Activated CD4-positive, alpha-beta T cell treated with anti-CD3 and anti-CD28 coated beads, Interleukin-2, amount 10 ng/mL, durations not matched to agents 24 days and 14 days (primary cell): ENCODE results near the gene TSPAN18. TPM values are rescaled to one million over a fixed set of nuclear protein-coding genes. Genes with fewer than 3 reads are reported as not detected.

ENCODE experiments used
- DNase-seq: peaks from one replicate; pipeline ENCODE4 v3.0.0; 2022
- H3K27ac Mint-ChIP-seq: one replicate; pipeline ENCODE4 v1.8.0; 2022; ENCODE audit warnings: mild to moderate bottlenecking, mixed read lengths
- H3K27me3 Mint-ChIP-seq: one replicate; pipeline ENCODE4 v1.8.0; 2022; ENCODE audit warnings: mixed read lengths
- H3K36me3 Mint-ChIP-seq: one replicate; pipeline ENCODE4 v1.8.0; 2022; ENCODE audit warnings: low read depth, mild to moderate bottlenecking, mixed read lengths
- H3K4me1 Mint-ChIP-seq: one replicate; pipeline ENCODE4 v1.8.0; 2021; ENCODE audit warnings: mixed read lengths
- H3K4me3 Mint-ChIP-seq: one replicate; pipeline ENCODE4 v1.8.0; 2022; ENCODE audit warnings: mild to moderate bottlenecking, moderate library complexity, mixed read lengths
- H3K9me3 Mint-ChIP-seq: one replicate; pipeline ENCODE4 v1.8.0; 2021; ENCODE audit warnings: mixed read lengths
- intact Hi-C: fragments of 100-400 bp; cut with micrococcal nuclease; formaldehyde crosslinking; loops from one replicate; pipeline ENCODE4 v1.15.1; 2023
- total RNA-seq: library from RNA; stranded (reverse); gene quantifications from 2 replicates; pipeline ENCODE4 v1.2.3, GENCODE V29; 2022

TSPAN18 gene
- total RNA-seq, 1 donor from 2014 or later, result 1.4 TPM

DNA sequence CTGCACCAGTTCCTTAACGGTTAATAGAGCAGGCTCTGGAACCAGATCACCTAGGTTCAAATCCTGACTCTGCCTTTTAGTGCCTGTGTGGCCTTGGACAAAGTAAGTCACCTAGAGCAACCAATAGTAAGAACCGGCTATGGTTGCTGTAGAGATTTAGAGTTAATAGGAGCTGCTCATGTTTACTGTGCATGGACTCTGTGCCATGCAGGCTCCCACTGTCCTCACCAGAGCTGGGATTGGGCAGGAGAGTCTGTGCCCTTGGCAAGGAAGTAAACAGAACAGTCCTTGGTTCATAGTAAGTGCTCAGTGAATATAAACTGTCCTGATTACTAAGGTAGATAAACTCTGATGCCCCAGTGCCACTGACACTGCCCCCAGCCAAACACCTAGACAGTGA, 225.3 kb downstream of the TSPAN18 start:
- Mint-ChIP-seq H3K36me3 (no peaks in the 10 kb centered on the region), H3K27ac (no peak overlapping the region), H3K4me1 (peaks cover 16% of the 10 kb centered on the region), H3K27me3 (peaks cover 26% of the 10 kb centered on the region), H3K9me3 (no peaks in the 10 kb centered on the region), H3K4me3 (no peak overlapping the region)
- no peak for DNase-seq
- intact Hi-C loops, result no loop called here

DNA sequence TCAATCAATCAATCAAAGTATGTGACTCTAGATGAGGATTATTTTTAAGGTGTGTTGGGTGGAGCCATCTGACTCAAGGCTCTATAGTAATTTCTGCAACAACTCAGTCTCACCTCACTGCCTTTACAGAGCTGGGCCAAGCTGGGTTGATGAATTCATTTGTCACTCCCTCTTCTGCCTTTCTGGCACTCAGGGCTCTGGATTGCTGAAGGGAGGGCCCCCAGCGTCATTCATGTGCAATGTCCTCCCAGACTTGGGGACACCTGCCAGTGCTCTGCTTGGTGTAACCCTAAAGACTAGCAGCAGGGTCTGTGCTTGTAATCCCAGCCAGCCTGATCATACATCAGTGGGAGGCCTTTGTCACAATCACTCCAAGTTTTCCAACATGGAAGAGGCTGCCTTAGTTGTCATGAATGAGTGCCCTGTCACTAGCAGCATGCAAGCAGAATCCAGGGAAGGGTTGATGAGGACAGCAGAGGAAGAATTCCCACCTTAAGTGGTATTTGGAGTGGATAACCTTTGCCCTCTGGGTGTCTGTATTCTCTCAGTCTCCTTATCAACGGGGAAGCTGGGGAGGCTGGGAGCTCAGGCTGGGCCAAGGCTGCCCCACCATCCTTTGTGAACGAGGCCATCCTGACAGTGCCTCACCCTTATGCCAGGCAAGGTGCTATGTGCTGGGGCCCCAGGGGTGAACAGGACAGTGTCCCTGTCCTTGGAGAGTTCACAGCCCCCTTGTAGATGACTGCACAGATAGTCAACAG, 225.9 kb downstream of the TSPAN18 start:
- no peak for DNase-seq
- intact Hi-C loops, result no loop called here
- Mint-ChIP-seq H3K4me3 (no peak overlapping the region), H3K9me3 (no peaks in the 10 kb centered on the region), H3K36me3 (no peaks in the 10 kb centered on the region), H3K27me3 (peaks cover 22% of the 10 kb centered on the region), H3K27ac (no peak overlapping the region), H3K4me1 (peaks cover 16% of the 10 kb centered on the region)

DNA sequence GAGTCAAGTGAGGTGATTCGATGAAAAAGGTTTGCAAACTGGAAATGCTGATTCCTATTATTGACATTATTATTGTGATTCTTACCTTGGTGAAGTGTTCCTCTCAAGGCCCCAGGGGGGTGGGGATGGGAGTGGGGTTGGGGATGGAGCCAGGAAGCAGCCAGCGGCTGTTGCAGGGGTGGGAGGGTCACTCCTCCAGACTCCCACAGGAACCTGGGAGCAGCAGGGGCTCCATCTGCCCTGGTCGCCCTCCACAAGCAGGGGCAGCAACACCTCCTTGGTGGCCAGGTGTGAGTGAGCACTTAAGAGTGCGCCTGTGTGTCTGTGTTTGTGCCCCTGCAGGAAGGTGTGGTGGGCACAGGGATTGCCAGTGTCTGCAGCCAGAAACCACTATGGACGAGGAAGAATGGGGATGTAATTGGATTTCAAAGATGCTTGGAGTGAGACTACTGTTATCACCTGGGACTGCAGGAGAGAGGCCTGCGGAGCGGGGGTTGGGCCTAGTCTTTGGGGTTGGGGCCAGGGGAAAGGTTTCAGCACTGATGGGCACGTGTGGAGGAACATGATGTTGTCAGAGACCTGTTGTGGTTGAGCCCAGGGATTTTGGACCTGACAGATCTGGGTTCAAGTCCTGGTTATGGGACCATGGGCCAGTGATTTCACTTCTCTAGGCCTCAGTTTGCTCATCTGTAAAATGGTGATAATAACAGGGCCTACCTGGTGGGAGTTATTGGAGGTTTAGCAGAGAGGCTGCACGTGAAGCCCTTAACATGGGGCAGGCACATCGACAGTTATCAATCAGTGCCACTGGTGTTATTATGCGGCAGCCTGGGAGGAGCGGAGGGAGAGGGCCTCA, 227.5 kb downstream of the TSPAN18 start:
- H3K4me3 Mint-ChIP-seq, result no peak overlapping the region
- H3K27me3 Mint-ChIP-seq, result peaks cover 8% of the 10 kb centered on the region
- H3K27ac Mint-ChIP-seq, result no peak overlapping the region
- no peak for DNase-seq
- no peaks in the 10 kb centered on the region for H3K9me3 Mint-ChIP-seq
- H3K4me1 Mint-ChIP-seq, result peaks cover 16% of the 10 kb centered on the region
- H3K36me3 Mint-ChIP-seq, result no peaks in the 10 kb centered on the region
- intact Hi-C loops, result no loop called here

- no peak overlapping the region for H3K4me3 Mint-ChIP-seq
- intact Hi-C loops, result no loop called here
- DNase-seq, result no peak
Observed at GRCh38 chr11:44955015-44955738, 228.4 kb downstream of the TSPAN18 start.

GRCh38 chr11:44957040-44957515, 230.3 kb downstream of the TSPAN18 start:
- Mint-ChIP-seq H3K27me3 (peaks cover 2% of the 10 kb centered on the region), H3K4me3 (no peak overlapping the region), H3K36me3 (no peaks in the 10 kb centered on the region), H3K4me1 (peaks cover 14% of the 10 kb centered on the region), H3K27ac (no peak overlapping the region), H3K9me3 (no peaks in the 10 kb centered on the region)
- DNase-seq, result no peak
- intact Hi-C loops, result no loop called here

More at GRCh38 chr11:44955015-44955738, 228.4 kb downstream of the TSPAN18 start:
- peaks cover 7% of the 10 kb centered on the region for H3K27me3 Mint-ChIP-seq
- H3K27ac Mint-ChIP-seq, result peak overlapping the region; percentile 22
- peaks cover 16% of the 10 kb centered on the region for H3K4me1 Mint-ChIP-seq
- H3K9me3 Mint-ChIP-seq, result no peaks in the 10 kb centered on the region
- no peaks in the 10 kb centered on the region for H3K36me3 Mint-ChIP-seq

DNA sequence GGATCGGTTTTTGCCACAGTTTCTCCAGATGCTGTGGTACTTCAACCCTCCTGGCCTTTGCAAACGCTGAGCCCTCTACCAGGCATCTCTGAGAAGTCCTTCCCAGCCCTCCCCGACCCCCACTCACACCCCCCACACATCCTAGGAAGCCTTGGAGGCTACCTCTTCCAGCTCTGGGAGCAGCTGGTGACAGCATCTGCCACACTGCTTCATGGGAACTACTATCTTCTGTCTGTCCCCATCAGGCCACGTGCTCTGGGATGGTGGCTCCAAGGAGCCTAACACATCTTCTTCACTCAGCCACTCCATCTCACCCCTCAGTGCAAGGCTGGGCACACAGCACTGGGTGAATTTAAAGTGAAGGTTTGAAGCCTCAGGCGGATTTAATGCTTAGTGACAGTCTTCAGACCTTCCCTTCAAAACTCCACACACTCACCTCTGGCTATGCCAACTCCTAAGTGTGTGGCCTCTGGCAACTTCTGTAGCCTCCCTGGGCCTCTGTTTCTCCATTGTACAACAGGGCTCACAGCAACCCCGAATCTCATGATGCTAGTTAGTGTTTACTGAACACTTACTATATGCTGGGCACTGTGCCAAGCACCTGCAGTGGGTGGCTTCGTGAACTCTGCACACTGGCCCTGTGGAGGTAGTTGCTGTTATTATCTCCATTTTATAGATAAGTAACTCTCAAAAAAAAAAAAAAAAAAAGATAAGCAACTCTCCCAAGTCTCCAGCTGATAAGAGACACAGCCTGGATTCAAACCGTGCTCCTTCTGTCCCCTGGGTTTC, 231.2 kb downstream of the TSPAN18 start:
- H3K36me3 Mint-ChIP-seq, result no peaks in the 10 kb centered on the region
- DNase-seq, result no peak
- intact Hi-C loops, result no loop called here
- H3K27me3 Mint-ChIP-seq, result peaks cover 2% of the 10 kb centered on the region
- peaks cover 14% of the 10 kb centered on the region for H3K4me1 Mint-ChIP-seq
- no peak overlapping the region for H3K4me3 Mint-ChIP-seq
- no peaks in the 10 kb centered on the region for H3K9me3 Mint-ChIP-seq
- no peak overlapping the region for H3K27ac Mint-ChIP-seq

DNA sequence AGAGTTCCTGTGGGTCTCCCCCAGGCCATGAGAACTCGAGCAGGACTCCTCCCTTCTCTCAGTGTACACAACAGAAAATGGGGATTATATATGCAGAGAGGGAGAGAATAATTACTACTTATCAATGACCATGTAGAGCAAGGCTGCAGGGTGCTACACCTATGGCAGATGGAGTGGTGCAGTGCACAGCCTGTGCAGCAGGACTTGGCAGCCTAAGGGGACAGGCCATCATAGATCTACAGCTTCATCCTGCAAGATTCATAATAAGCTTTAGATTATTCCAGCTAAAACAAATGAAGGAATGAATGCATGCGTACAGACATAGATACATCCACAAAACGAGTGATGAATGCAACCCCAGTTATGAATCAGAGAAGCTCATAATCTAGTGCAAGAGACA, 232.3 kb downstream of the TSPAN18 start:
- intact Hi-C loops, result no loop called here
- Mint-ChIP-seq H3K27ac (no peak overlapping the region), H3K9me3 (no peaks in the 10 kb centered on the region), H3K27me3 (peaks cover 2% of the 10 kb centered on the region), H3K36me3 (no peaks in the 10 kb centered on the region), H3K4me3 (no peak overlapping the region), H3K4me1 (peaks cover 14% of the 10 kb centered on the region)
- no peak for DNase-seq

- Mint-ChIP-seq H3K9me3 (no peaks in the 10 kb centered on the region), H3K4me3 (no peak overlapping the region), H3K27ac (no peak overlapping the region), H3K36me3 (no peaks in the 10 kb centered on the region), H3K27me3 (peaks cover 2% of the 10 kb centered on the region), H3K4me1 (peaks cover 4% of the 10 kb centered on the region)
- DNase-seq, result no peak
- intact Hi-C loops, result no loop called here
Observed at GRCh38 chr11:44960200-44960845, 233.6 kb downstream of the TSPAN18 start.

DNA sequence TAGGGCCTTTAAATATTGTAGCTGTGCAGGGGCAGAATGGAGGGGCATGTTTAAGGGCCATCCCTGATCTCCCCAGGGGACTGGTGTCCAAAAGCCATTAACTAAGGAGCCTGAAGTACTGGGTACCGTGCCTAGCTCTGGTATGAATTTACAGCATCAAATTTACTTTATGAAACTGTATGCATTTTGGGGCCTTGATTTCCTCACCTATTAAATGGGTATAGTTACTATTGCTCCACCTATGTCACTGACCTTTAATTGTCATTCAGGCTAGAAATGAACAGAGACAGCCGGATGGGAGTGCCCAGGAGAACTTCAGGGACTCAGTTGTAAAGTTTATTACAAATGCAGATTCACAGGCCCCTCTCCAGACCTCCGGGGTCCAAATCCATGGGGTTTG, 235.7 kb downstream of the TSPAN18 start:
- Mint-ChIP-seq H3K4me1 (no peaks in the 10 kb centered on the region), H3K27me3 (peaks cover 2% of the 10 kb centered on the region), H3K36me3 (no peaks in the 10 kb centered on the region), H3K9me3 (no peaks in the 10 kb centered on the region), H3K27ac (no peak overlapping the region), H3K4me3 (no peak overlapping the region)
- intact Hi-C loops, result no loop called here
- DNase-seq, result no peak

- Mint-ChIP-seq H3K27me3 (peaks cover 2% of the 10 kb centered on the region), H3K4me1 (no peaks in the 10 kb centered on the region), H3K4me3 (no peak overlapping the region), H3K9me3 (no peaks in the 10 kb centered on the region), H3K36me3 (no peaks in the 10 kb centered on the region), H3K27ac (no peak overlapping the region)
- DNase-seq, result no peak
- intact Hi-C loops, result no loop called here
Observed at GRCh38 chr11:44963136-44963535, 236.4 kb downstream of the TSPAN18 start.

DNA sequence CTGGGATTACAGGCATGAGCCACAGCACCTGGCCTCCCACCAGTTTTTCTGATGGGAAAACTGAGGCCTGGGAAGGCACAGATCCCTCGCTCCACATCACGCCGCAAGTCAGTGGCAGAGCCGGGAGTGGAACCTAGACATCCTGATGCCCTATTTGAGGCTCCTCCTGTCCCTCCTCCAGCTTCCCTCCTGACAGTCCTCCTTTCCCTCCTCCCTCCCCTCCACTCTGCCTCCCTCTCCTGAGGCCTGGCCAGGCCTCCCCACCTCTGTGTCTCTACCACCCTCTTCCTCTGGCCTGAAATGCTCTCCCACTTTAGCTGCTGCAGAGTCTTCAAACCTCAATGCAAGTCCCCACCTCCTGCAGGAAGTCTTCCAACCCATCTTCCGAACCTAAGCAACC, 237.2 kb downstream of the TSPAN18 start:
- DNase-seq, result no peak

DNA sequence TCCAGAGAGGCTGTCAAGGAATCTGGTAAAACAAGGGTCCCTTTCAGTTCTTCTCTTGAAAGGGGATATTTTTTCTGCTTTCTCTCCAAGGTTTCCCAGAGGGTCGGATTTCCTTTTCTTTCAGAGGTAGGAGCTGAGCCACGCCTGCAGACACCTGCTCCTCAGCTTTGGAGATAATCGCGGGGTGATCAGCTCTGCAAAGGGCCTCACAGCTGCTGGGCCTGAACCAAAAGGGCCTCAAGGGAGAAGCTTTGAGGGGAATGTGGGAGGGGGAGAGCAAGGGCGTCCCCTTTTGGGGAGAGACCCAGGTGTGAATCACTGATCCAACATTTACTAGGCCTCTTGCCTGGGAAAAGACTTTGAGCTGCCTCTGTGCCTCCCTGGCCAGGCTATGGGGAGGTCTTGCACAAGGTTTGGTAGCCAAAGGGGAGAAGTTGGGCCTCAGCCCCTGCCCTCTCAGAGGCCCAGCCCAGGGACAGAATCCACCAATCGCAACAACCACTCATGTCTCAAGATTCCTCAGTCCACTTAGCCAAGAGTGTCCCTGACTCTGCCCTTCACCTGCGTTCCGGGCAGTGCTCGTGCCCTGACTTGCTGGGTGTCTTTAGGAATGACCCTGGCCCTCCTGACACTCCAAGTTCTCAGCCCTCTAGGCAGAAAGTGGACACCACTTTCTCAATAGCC, 237.9 kb downstream of the TSPAN18 start:
- no peaks in the 10 kb centered on the region for H3K27me3 Mint-ChIP-seq
- intact Hi-C loops, result no loop called here
- no peaks in the 10 kb centered on the region for H3K4me1 Mint-ChIP-seq
- no peak overlapping the region for H3K27ac Mint-ChIP-seq
- no peak for DNase-seq
- H3K4me3 Mint-ChIP-seq, result no peak overlapping the region
- no peaks in the 10 kb centered on the region for H3K9me3 Mint-ChIP-seq
- no peaks in the 10 kb centered on the region for H3K36me3 Mint-ChIP-seq

More for the DNA sequence above, 237.2 kb downstream of the TSPAN18 start:
- H3K36me3 Mint-ChIP-seq, result no peaks in the 10 kb centered on the region
- H3K4me3 Mint-ChIP-seq, result no peak overlapping the region
- intact Hi-C loops, result no loop called here
- no peaks in the 10 kb centered on the region for H3K4me1 Mint-ChIP-seq
- peaks cover under 1% of the 10 kb centered on the region for H3K27me3 Mint-ChIP-seq
- no peak overlapping the region for H3K27ac Mint-ChIP-seq
- no peaks in the 10 kb centered on the region for H3K9me3 Mint-ChIP-seq
